SK-MEL-5 (cell line): ENCODE data around the gene GALNT2. TPM values are rescaled to one million over a fixed set of nuclear protein-coding genes. Genes with fewer than 3 reads are reported as not detected.
A peak's percentile ranks its signal among the peaks of the same experiment; 100 is the strongest.

Experiments used
- DNase-seq: peaks from one replicate; pipeline ENCODE4 v3.0.0-alpha.2; 2016; ENCODE audit warnings: low read depth, low spot score
- in situ Hi-C: cut with HindIII; loops from 2 replicates; pipeline ENCODE4 v1.10.0; 2016; ENCODE audit warnings: low sequenced_read_pairs, high pct_unique_total_duplicates, low pct_unique_long_range_greater_than_20kb
- total RNA-seq: library from RNA; depleted of rRNA; stranded (reverse); fragments of >200 nt; shearing (Covaris generic); gene quantifications from 2 replicates; pipeline ENCODE4 v1.2.3, GENCODE V29; 2014

Gene GALNT2
- total RNA-seq, 1 experiment from 2014 or later = 149 TPM

DNA sequence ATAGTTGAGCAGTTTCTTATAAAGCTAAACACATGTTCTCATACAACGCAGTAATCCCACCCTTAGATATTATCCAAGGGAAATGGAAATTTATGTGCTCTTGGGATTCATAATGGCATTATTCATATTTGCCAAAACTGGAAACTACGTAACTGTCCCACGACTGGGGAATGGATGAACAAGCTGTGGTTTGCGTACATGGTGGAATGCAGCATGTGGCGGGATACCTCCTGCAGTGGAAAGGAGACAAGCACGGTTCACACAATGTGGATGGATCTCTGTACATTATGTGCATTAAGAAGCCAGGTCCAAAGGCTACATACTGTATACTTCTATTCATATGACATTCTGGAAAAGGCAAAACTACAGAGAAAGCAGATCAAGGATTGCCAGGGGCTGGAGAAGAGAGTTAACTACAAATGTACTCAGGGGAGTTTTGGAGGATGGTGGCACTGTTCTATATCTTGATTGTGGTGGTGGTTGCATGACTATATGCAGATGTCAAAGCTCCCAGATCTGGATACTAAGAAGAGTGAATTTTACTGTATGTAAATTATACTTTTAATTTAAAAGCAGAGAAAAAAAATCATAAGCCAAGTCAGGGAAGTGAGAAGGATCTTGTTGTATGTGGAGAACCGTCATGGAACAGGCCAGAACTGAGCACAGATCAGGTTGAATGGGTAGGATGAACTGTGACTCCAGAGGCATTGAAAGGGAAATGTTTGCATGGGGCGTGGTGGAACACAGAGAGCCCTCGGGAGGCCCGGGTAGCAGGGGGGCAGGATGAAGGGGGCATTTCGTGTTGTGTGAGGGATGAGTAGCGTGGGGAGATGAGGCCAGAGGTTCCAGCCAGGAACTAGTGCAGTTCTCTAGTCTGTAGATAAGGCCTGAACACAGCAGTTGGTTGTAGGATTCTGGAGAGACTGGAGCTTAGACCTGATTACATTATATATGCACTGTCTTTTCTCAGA is 90.7 kb downstream of the GALNT2 start:
- no peak for DNase-seq
- in situ Hi-C loops = no loop called here

- no peak for DNase-seq
- in situ Hi-C loops = no loop called here
These were observed 91.6 kb downstream of the GALNT2 start for GRCh38 chr1:230158415-230159291.

DNA sequence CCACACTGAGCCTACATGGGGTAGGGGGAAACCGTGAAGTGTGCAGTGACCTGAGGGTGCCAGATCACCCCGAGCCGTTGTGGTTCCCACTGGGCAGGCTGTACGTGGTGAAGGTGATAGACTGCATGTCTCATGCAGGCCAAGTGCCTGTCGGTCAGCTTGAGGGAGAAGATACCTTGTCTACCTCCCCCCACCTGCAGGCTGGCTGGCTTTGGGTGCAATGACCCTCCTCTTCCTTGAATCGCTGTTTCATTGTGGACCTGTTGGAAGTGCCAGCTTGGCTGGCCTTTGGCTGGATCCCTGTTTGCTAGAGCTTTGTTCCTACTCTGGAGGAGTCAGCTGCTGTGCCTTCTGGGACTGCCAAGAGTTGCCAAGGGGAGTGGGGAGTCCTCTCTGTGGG is 92.5 kb downstream of the GALNT2 start:
- in situ Hi-C loops = no loop called here
- no peak for DNase-seq

- no peak for DNase-seq
These were observed 94.1 kb downstream of the GALNT2 start for GRCh38 chr1:230160957-230161771.

DNA sequence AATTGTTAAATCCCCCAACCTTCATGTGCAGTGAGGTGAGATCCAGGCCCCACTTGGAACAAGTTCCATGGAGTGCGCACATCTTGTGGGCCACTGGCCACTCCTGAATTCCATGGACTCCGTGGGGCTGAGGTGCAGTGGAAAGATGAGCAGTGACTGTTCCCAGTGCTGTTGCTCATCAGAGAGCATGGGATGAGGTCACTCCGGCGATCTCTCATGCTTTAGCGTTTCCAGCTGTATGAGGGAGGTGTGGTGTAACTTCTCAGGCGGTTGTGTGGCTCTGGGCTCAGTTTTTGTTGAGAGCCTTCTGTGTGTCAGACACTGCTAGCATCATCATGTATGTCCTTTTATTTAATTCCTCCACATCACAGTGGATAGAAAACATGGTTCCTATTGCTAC is 96.2 kb downstream of the GALNT2 start:
- in situ Hi-C loops = no loop called here
- no peak for DNase-seq

More at GRCh38 chr1:230160957-230161771, 94.1 kb downstream of the GALNT2 start:
- in situ Hi-C loops = no loop called here

GRCh38 chr1:230163719-230164118 is 96.7 kb downstream of the GALNT2 start:
- in situ Hi-C loops = no loop called here
- DNase-seq = no peak

DNA sequence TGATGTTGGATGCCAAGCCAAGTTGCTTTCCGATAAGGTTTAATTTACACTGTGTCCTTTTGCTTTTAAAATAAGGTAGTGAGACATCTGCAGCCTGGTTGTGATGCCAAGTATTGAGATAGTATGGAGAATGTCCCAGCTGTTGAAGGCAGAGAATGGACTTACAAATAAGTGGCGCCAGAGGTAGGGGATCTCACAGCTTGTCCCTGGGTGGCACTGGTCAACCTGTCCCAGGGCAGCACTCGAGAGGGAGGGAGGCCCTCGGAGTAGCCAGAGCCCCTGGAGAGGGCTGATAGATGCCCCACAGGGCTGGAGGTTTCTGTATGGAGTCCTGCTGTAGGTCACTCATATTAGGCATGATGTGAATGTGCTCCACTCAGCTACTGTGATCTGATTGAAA is 98.5 kb downstream of the GALNT2 start:
- DNase-seq = no peak
- in situ Hi-C loops = no loop called here

DNA sequence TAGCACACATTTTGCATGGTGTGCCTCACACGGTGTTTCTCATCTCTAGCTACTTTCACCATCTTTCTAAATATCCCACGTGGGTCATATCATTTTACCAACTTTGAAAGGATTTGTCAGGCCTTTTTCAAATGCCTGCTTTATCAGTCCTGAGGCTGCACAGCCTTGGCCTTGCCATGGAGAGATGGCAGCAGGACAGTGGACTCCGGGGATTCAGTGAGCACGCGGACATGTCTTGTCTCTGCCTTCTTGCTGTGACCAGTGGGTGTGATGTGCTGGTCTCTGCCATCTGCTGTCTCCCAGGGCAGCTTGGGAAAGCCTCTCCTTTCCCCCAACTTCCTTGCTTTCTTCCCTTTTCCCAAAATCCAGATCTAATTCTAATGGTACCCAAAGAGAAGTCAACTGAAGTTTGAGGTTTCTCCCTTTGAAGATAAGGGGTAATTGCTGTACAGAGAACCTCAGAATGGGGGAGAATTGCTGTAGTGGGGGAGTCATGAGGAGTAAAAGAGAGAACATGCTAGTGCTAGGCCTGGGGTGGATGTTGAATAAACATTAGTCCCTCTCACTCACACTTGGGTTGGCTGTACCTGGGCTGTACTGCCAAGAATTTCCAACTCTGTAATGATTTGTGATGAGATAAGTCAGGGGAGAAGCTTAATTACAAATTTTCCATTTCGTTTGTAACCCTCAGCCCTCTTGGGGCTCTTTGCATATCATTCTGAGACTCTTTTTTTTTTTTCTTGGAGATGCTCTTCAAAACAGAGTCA is 99.5 kb downstream of the GALNT2 start:
- in situ Hi-C loops = no loop called here

GRCh38 chr1:230167419-230167852 is 100.4 kb downstream of the GALNT2 start:
- in situ Hi-C loops = no loop called here
- peak; percentile 75 for DNase-seq

More for the DNA sequence above, 99.5 kb downstream of the GALNT2 start:
- no peak for DNase-seq

DNA sequence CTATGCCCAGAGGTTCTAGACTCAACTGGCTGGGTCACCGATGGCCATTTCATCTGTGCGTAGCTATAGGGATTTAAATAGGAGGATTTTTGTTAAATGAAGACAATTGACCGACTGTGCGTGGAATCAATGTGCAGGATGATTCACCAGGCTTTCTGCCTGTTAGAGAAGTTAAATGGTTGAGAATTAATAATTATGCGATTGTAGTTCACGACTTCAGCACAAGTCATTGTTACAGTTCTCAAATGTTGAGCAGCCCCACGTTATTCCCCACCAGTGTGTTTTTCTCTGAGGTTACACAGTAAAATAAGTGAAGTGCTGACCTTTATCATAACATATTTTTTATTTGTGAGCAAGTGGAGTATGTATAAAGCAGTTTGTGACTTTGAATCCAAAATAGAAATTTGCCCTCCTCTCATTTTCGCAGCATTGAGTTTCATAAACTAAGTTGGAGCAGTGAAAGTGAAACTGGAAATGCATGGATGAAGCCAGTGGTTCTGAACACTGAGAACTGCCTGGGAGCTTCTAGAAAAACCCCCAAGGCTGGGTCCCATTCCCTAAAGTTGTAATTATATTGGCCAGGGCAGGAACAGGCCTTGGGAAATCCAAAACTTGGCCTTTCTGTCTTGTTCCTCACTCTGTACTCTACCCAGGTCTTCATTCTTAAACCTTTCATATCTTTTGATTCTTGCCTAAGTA is 102.6 kb downstream of the GALNT2 start:
- peak; percentile 89 for DNase-seq
- in situ Hi-C loops = no loop called here

- DNase-seq = no peak
- in situ Hi-C loops = no loop called here
These were observed 103.1 kb downstream of the GALNT2 start for GRCh38 chr1:230170153-230170547.

- in situ Hi-C loops = no loop called here
- DNase-seq = peak; percentile 38
These were observed 103.6 kb downstream of the GALNT2 start for GRCh38 chr1:230170622-230171021.

GRCh38 chr1:230171356-230172015 is 104.4 kb downstream of the GALNT2 start:
- no peak for DNase-seq
- in situ Hi-C loops = no loop called here

- DNase-seq = no peak
- in situ Hi-C loops = no loop called here
These were observed 105.0 kb downstream of the GALNT2 start for GRCh38 chr1:230172016-230172537.

DNA sequence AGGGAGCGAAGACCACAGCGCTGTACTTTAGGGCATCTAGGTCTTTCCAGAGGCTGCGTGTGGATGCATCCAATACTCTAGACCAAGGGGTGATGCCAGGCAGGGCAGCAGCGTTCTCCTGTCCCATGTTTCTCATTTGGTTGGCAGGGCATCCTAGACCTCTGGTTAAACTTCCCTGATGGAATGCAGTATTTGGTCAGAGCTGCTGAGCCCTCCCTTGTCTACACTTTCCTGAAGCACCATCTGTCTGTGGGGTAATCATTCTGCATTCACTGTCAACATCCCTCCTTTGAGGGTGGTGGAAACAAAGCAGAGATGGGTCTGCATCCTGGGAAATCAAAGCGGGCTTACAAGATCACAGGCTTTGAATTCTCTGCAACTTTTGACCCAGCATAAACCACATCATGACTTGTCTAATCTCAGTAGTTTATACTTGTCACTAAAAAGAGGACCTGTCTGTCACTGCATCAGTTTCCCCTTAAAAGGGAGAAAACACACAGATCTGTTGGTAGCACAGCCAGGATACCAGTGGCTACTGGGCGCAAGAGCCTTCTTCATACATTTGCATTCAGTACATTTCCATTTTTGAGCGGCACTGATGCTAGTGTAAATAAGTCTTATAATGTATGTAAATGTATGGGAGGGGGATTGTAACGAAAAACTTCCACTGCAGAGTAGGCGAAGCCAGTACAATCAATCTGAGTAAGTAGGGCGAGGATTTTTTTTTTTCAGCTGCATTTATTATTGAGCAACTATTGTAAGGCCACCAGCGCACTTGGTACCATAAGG is 106.3 kb downstream of the GALNT2 start:
- no peak for DNase-seq
- in situ Hi-C loops = no loop called here
